ENCODE data around the gene BCO2.

DNA sequence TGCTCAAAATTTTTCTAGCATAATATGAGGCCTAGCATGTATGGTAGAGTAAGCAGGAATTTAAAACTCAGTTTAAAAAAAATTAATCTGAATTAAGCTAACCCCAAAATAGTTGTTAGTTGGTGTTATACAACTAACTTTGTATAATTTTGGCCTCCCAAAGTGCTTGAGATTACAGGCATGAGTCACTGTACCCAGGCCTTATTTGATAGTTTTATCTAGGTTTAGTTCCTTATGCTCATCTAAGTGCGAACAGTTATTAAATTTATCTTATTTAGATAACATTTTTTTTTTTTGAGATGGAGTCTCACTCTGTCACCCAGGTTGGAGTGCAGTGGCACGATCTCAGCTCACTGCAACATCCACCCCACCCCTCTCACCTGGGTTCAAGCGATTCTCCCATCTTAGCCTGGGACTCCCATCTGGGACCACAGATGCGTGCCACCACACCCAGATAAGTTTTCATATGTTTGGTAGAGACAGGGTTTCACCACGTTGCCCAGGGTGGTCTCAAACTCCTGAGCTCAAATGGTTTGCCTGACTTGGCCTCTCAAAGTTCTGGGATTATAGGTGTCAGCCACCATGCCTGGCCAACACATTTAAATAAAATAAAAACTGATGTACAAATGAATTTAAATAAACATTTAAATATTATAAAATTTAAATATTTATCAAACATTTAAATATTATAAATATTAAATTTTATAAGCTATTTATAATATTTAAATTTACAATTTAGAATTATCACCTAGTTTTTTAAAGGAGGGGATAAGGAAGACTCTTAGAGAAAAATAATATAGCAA, 19.0 kb upstream of the BCO2 start:
- TF ChIP-seq, protein P1, sequence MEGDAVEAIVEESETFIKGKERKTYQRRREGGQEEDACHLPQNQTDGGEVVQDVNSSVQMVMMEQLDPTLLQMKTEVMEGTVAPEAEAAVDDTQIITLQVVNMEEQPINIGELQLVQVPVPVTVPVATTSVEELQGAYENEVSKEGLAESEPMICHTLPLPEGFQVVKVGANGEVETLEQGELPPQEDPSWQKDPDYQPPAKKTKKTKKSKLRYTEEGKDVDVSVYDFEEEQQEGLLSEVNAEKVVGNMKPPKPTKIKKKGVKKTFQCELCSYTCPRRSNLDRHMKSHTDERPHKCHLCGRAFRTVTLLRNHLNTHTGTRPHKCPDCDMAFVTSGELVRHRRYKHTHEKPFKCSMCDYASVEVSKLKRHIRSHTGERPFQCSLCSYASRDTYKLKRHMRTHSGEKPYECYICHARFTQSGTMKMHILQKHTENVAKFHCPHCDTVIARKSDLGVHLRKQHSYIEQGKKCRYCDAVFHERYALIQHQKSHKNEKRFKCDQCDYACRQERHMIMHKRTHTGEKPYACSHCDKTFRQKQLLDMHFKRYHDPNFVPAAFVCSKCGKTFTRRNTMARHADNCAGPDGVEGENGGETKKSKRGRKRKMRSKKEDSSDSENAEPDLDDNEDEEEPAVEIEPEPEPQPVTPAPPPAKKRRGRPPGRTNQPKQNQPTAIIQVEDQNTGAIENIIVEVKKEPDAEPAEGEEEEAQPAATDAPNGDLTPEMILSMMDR (IDR thresholded peaks at IDR 0.05), result no peak
- TF ChIP-seq POLR2A (IDR thresholded peaks at IDR 0.05) (no peak), POLR2AphosphoS5 (IDR thresholded peaks at IDR 0.05) (no peak)

All from breast epithelium (tissue), 3 donors.